ENCODE data around the gene GSTO1.
A peak's percentile ranks its signal among the peaks of the same experiment; 100 is the strongest.

GSTO1 gene

DNA sequence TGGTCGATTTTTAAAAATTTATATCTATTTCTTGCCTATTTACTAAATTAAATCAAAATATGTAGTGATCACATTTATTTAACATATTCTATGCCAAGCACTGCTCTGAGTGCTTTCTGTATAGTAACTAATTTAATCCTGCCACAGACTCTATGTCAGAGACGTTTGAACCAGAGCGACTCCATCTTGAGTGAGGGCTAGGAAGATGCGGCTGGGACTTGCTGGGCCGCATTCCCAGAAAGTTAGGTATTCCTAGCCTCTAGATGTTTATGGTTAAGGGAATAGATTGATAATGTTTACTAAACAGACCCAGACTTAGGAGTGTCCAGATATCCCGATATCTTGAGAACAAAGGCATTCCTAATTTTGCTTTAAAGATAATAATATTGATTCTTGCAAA lies 3.2 kb upstream of the GSTO1 start:
- no peak for DNase-seq

DNA sequence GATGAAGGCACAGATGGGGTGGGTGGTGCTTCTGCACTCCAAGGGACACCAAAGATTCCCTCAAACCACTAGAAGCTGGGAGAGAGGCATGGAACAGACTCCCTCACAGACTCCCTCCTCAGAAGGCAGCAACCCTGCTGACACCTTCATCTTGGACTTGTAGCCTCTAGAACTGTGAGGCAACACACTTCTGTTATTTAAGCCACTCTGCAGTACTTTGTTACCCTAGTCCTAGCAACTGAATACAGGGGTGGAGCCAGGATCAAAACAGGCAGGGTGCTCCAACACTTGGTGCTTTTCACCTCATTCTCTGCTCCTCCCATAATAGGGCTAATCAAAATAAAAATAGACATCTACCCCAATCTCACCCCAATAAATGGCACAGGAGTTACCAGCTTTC lies 2.3 kb upstream of the GSTO1 start:
- DNase-seq = no peak

DNA sequence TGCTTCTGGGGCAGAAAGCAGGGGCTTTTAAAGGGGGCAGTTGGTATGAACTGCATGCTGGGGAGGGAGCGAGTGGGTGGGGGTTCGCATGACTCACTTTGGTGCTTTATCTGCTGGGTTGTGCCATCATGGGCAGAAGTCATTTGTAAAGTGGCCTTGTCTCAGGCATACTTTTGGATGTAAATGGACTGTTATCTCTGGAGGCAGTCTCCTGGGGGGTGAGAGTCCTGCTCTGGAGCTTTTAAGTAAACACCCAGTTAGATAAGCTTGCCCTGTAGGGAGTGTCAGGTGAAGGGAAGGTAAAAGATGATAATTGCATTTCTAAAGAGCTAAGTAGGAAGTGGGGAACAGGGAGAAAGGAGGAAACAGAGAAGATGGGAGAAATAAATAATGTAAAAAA lies 1.6 kb upstream of the GSTO1 start:
- DNase-seq = no peak

DNA sequence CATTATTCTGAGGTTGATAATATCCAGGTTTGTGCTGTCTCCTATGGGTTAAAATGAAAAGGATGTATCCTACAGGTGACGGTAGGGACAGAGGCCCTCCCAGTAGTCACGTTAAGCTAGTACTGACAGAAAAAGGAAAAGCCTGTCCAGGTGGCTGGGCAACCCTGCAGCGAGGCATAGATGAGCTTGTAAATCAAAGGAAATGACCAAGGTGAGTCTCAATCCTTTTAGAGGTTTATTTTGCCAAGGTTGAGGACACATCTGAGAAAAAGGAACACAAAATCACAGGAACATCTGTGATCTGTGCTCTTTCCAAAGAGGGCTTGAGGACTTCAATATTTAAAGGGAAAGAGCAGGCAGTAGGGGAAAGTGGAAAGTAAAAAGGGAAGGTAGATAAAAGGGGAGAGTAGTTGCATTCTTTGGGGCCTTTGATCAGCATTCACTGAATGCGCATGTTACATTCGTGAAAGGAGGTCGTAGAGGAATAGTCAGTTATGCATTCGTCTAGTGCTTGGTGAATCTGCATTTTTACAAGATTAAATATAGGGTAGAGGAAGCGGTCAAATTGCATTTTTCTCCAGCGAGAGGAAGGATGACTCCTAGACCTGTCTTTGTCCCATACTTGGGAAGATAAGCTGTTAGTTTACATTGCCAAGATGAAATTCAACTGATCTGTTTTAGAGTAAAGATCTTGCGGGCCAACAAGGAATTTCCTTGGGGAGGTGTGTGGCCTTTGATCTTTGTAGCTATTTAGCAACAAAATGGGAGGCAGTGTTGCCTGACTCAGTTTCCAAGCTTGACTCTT lies 884 bp upstream of the GSTO1 start:
- DNase-seq = no peak

DNA sequence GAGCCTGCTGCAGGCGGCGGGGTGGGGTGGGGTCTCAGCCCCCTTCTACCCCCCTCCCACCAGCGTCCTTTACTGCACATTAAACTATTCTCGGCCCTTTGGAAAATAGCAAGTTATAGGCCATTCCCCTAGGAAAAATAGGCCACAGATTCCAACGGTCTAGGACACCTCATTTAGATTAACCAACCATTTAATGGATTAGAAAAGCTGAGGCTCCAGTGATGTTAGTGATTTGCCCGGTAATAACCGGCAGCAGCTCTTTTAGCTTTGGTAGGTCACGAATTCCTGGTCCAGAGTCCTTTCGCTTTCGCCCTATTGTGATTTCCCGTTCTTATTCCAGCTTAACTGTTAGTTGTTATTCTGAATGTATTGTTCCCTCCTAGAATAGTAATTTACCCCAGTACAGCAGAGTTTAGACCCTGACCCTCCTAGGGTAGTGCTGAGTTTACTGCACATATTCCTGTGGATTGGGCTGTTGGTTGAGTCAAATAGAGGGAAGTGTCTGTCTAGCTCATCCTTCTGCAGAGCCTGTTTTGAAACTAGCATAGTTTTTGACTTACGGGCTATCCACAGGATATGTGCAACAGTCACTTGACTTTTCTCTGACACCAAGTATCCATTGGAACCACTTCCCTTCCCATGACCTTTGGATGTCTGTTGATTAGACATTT lies 754 bp downstream of the GSTO1 start:
- DNase-seq = no peak

DNA sequence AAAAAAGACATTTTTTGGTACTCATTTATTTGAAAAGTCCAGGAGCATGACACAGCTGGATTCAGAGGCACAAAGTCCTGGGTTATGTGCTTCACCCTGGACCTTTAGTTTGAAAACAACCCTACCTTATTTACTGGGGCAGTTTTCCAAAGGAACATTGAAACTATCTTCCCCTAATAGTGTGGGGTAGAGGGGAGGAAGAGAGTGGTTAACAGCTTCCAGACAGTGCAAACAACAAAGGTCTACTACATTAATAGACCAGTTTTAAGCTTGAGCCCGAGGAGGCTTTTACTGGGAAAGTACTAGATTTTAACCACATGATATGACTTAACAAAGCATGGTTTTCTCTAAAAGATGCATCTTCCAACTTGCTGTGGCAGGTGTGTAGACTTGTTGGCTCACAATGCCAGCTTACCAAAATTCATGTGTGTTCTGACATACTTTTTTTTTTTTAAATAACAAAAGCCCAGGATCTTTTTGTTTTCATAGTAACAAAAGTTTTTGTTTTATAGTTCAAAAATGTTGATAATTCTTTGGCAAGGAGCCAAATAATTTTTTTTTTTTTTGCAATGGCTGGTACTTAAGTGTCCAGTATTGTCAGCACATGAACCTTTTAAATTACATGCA lies 1.8 kb downstream of the GSTO1 start:
- no peak for DNase-seq

DNA sequence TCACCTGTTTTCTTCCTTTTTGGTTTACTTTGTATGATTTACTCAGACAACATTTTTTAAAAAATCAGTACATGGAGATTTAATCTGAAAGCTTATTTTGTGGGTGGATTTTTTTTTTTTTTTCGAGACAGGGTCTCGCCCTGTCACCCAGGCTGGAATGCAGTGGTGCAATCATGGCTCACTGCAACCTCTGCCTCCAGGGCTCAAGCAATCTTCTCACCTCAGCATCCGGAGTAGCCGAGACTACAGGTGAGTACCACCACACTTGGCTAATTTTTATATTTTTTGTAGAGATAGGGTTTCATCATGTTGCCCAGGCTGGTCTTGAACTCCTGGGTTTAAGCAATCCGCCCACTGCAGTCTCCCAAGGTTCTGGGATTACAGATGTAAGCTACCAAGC lies 2.5 kb downstream of the GSTO1 start:
- DNase-seq = no peak

DNA sequence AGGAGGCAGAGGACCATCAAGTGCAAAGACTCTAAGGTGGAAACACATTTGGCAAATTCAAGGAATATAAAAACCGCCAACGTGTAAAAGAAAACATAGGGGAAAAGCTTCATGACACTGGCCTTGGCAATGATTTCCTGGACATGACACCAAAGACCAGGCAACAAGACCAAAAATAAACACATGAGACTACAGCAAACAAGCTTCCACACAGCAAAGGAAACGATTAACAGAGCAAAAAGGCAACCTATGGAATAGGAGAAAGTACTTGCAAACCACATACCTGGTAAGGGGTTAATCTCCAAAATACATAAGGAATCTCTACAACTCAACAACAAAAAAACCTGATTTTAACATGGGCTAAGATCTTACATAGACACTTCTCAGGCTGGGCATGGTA lies 3.5 kb downstream of the GSTO1 start:
- no peak for DNase-seq

DNA sequence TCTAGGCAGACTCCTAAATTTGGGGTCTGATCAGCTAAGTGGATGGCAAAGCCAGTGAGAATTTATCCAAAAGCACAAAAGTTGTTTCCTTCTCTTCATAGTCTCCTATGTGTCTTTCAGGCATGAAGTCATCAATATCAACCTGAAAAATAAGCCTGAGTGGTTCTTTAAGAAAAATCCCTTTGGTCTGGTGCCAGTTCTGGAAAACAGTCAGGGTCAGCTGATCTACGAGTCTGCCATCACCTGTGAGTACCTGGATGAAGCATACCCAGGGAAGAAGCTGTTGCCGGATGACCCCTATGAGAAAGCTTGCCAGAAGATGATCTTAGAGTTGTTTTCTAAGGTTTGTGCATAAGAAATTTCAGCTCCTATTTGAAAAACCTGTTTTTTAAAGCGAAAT lies 4.8 kb downstream of the GSTO1 start:
- DNase-seq = no peak

DNA sequence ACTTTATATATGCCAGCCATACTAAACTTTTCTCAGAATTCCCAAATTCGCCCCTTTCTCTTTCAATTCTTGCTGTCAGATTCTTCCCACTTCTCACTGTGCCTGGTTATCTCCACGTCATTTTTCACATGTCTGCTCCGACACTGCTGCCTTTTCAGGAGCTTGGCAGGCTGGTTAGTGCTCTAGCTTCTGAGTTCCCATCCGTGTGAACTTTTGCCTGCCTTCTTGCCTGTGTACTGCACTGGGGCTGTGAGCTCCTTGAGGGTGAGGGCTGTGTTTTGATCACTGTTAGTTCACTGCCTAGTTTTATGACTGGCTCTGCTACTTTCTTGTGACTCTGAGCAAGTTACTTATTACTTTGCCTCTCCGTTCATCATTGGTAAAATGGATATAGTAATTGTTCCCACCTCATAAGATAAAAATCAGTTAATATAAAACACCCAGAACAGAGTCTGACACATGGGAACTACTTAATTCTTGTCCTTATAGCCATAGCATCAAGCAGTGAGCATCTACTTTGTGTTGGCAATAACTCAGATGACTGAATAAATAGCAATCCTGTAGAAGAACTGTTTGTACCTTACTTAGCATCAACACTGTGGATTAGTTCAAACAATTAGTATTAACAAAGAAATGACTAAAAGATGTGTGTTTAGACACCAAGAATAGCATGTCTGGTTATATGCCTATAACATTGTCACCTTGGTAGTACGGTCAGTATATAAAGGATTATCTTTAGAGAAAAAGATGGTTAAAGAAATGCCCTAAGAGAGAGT lies 5.5 kb downstream of the GSTO1 start:
- no peak for DNase-seq

DNA sequence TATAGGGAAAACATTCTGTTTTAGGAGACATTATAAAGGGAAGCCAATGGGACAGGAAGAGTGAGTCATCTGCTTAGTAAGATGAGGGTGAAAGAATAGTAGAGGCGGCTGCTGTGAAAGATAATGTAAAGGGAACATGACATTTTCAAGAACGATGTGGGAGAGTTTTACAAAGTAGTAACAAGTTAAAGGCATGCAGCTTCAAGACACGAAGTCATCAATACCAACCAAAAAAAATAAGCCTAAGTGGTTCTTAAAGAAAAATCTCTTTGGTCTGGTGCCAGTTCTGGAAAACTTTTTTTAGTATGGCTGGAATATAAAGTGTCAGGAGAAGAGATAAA lies 6.1 kb downstream of the GSTO1 start:
- DNase-seq = no peak

DNA sequence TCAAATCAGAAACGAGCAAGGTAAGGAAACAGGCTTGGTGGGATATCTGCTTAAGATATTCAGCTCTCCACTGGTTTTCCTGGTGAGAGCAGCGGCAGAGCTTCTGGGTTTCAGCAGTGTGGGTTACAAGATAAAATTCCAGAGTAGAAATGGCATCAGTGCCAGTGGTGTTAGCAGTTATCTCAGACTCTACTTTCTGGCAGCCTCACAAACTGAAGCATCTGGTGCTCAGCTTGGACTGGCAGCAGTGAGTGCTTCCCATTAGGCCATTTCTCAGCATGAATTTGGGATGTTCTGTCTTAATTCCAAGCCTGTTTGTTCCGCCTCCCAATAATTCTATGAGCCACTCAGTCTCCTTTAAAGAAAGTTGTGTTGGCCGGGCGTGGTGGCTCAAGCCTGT lies 7.4 kb downstream of the GSTO1 start:
- DNase-seq = no peak

DNA sequence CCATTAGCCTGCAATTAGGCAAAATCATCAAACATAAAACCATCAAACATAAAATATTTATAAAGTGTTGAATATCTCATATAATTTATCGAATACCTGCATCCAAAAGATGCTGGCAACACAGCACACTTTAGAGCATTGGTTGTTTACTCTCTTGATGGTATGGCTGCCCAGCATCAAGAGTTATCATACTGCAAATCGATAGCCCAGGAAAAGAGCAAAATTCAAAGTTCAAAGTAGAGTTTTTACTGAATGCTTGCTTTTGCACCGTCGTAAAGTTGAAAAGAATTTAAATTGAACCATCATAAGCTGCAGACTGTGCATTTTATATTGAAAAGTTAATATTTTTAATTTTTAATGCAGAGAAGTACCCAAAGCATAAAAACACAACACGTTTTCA lies 10.1 kb downstream of the GSTO1 start:
- DNase-seq = no peak

DNA sequence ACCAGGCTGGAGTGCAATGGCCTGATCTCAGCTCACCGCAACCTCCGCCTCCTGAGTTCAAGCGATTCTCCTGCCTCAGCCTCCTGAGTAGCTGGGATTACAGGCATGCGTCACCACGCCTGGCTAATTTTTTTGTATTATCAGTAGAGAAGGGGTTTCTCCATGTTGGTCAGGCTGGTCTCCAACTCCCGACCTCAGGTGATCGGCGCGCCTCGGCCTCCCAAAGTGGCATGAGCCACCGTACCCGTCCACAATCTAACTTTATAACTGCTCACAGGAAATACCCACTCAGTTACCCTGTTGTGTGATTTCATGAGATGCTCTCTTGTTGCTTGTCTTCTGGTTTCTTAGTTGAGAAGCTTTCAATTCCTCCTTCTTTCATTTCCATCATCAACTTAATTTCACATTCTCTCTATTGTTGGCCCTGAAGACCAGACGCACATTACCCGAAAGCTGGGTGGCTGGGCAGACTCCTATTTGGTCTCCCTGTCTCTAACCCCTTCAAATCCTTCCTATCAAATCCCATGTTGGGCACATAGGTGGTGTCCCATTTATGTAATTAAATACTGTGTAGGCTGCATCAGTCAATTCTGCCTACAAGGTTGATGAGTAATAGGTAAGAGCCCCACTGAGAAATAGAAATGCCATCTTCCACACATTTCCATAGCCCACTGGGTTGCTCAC lies 13.2 kb downstream of the GSTO1 start:
- DNase-seq = no peak

DNA sequence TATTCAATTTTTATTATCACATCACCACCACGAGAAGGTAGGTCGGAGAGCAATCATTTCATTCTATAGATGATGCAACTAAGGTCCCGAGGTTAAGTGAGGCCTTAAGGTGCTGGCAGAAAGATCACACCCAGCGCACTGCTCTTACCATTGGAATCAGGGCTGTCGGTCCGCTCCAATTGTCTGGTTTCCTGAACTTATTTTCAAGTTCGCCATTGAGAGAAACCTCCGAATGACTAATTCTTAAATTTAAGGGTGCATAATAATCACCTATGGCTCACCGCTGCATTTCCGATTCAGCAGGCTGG lies 13.7 kb downstream of the GSTO1 start:
- DNase-seq = no peak

DNA sequence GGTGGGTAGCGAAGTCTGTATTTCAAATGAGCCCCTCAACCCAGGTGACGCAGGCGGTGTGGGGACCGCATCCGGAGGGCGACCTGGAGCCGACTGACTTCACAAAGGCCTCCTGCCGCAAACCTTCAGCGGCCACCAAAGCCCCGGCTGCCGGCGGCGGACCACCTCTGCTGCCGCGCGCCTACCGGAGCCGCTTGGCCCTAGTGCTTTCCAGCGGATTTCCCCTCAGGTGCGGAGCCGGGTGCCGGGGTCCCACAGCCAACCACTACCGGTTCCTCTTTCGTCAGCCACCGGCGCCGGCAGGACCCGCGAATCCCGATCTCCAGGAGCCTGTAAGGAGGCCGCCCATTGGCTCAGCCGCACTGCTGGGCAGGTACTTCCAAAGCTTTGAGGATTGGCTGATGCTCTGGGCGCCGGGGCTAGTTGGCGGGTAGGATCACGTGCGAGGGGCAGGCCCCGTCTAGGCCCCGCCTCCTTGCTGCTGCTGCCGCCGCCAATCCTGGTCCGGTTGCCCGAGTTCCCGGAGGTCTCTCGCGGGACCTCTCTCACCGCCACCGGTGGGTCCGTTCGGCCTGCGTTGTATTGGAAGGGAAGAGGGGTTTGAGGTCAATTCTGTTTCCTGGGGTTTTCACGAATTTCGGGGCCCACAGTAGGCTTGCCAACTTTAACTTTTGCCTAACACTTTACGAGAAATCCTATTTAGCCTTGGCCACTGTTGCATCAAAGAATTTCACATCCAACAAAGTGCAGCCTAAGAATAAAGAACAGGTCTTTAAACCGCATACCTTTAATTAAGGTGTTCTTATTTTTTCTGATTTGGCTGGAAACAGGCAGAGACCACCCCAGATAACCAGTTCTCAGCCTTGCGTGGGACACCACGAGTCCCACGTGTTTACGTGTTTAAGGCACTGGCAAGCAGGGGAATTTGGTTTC lies 14.3 kb downstream of the GSTO1 start, which contains the start of gene GSTO2:
Gene GSTO2 (plus strand): TSS at position 472 of the 933 bp plus-strand sequence. CDS start 5,732 bp downstream, outside the sequence.
- peak; percentile 97 for DNase-seq

DNA sequence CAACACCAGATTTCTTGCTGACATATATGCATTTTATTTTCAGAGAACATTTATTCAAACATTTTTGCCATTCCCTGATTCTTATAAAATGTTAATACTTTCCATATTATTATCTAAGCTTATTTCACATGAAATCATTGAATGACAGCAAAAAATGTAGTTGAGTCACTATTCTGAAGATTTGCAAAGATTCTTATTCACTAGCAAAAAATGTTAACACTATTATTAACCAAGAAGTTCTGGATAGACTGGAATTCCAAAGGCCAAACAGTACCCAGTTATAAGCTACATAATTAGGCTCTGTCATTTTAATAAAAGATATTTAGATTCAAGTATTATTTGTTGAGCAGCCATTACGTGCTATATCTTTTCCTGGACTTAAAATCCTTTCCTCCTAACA lies 18.6 kb downstream of the GSTO1 start:
- no peak for DNase-seq

DNA sequence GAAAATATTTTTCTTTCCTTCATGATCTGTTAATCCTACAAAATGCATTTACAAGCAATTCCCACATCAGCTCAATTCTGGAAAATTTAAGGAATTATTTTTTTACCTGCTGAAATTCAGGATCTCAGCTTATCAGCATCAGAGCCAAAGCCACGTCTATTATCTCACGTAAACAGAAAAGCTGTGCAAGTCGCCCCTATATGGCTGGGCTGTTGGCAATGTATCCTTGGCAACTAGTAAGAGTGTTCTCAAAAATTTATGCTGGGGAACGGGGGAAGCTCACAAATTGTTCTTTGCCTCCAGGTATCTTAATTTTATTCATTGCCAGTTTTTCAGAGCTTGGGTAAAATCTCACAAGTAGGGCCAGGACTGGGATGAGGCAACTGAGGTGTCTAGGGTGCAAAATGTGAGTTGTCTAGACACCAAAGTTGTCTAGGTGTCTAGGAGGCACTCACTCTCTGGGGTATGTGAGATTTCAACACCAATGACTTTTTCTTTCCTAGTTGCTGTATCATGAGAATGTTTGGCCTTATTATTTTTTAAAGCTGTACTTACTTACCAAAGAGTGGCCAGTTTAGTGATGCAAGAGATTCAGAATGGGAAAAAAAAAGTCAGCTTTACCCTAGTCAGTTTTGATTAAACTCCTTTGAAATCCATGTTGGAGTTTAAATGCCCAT lies 19.3 kb downstream of the GSTO1 start:
- no peak for DNase-seq

DNA sequence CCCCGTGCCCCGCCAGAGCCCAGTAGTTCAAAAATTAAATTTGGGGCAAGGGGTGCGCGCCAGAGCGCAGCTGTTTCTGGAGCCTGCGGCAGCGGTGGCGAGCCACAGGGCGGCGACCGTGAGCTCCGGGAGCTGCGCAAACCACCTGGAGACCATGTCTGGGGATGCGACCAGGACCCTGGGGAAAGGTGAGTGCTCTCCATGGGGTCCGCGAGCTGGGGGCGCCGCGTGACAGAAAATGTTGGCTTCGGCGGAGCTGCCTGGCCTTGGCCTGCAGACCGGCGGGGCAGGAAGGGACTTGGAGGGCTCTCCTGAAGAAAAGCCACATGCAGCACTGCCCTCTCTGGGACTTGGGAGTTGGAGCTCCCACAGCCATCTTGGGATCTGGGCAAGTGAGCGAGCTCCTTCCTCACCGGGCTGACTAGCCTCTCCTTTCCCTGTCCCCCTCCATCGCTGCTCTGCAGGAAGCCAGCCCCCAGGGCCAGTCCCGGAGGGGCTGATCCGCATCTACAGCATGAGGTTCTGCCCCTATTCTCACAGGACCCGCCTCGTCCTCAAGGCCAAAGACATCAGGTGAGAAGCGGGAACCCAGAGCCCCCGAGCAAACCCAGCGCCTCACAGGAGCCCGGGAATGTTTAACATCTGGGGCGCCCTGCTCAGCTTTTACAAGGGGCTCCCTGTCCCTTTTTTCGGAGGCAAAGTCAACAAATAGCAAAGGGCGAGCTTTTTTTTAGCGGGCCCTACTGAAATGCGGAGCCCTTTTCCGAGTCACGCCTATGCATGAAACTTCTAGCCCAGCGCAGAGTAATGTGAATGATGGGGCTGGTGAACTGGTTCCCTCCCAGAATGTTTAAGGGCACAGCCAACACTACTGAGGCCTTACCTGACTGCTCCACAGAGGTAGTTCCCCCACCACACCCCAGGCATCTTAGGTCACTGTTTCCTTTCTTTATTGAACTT lies 20.4 kb downstream of the GSTO1 start:
- DNase-seq = no peak

DNA sequence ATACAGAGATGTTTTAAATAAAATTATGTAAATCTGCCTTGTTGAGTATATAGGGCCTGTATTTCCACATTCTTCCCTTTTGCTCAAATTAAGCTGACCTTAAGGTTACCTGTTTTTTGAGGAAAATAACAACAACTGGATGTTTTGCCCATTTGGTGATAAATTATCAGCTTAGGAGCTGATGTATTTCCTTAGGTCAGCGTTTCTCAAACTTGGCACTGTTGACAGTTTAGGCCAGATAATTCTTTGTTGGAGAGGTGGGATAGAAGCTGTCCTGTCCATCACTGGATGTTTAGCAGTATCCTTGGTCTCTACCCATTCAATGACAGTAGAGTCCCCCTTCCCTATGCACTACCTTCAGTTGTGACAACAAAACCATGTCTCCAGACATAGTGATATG lies 21.5 kb downstream of the GSTO1 start:
- no peak for DNase-seq

Data from NCI-H1092 treated with DMSO at 0.1 percent for 48 hours (cell line).